ENCODE results near the gene GJC2. TPM values are rescaled to one million over a fixed set of nuclear protein-coding genes. Genes with fewer than 3 reads are reported as not detected.

Gene GJC2
- total and polyA plus RNA-seq, 2 donors (not counting 3 experiments of a cell fraction or from before 2014, with no cell fraction given) = 0.58 to 1.2 TPM

- intact Hi-C loops (cut with micrococcal nuclease) (no loop called here), dilution Hi-C loops (cut with MboI; ENCODE audit: extremely low pct_ligation_motif_present, low sequenced_read_pairs) (no loop called here)
- no peak within 1 kb of the TSS for H3K27ac ChIP-seq (ENCODE audit: insufficient read depth, low read depth, low read length)
- no peak within 1 kb of the TSS for H3K4me3 ChIP-seq (replicated peaks in 1 of 3; ENCODE audit: insufficient read depth in 1 of 3, low read depth in 1 of 3, low read length in 3 of 3)
- CTCF ChIA-PET = no interaction called here
- no peaks in the 10 kb centered on the region for H3K9me3 ChIP-seq (replicated peaks; ENCODE audit: control insufficient read depth, insufficient read depth, low read length)
- no peak within 1 kb of the TSS for H3K9ac ChIP-seq (replicated peaks; ENCODE audit: extremely low read depth, insufficient read depth, low read length)
- H3K4me2 ChIP-seq (ENCODE audit: insufficient read depth, low read length) = no peak within 1 kb of the TSS
- H3K4me1 ChIP-seq (ENCODE audit: control insufficient read depth, extremely low read depth, insufficient read depth, low read length) = no peaks in the 10 kb centered on the region
- TF ChIP-seq EZH2 (IDR thresholded peaks at IDR 0.05; ENCODE audit: borderline replicate concordance, low read depth, low read length, severe bottlenecking) (no peak), POLR2AphosphoS5 (IDR thresholded peaks at IDR 0.05; ENCODE audit: insufficient read depth, low read depth, low read length) (no peak), POLR2A (IDR thresholded peaks at IDR 0.05; ENCODE audit: low read depth, low read length) (no peak), GATA2 (IDR thresholded peaks at IDR 0.05; ENCODE audit: insufficient read depth, insufficient read length, low read depth, low read length) (no peak), MYC (IDR thresholded peaks at IDR 0.05; ENCODE audit: low read depth, low read length) (no peak), MAX (IDR thresholded peaks at IDR 0.05; ENCODE audit: insufficient read depth, insufficient read length) (no peak), CTCF (IDR thresholded peaks at IDR 0.05; ENCODE audit: extremely low read depth in 1 of 2, insufficient read depth in 1 of 2, low read depth in 1 of 2, low read length in 2 of 2) (no peak), FOS (IDR thresholded peaks at IDR 0.05; ENCODE audit: borderline replicate concordance, insufficient read depth, low read length) (no peak), JUN (IDR thresholded peaks at IDR 0.05; ENCODE audit: borderline replicate concordance, insufficient read depth, insufficient read length, low read depth) (no peak)
- POLR2A ChIA-PET = no interaction called here
- no peak for DNase-seq (ENCODE audit: low read depth, low spot score)
- H3K9me1 ChIP-seq (replicated peaks; ENCODE audit: control insufficient read depth, extremely low read depth, insufficient read depth, low read length) = no peaks in the 10 kb centered on the region
- H3K79me2 ChIP-seq (ENCODE audit: control insufficient read depth, insufficient read depth, low read length) = no peaks in the 10 kb centered on the region
- peaks cover 4 to 14% of the 10 kb centered on the region in 2 experiments for H3K27me3 ChIP-seq (ENCODE audit: control insufficient read depth in 2 of 2, insufficient read depth in 2 of 2, low read length in 2 of 2)
- BruUV-seq (replicated peaks) = no TSS peak
- FAIRE-seq = no peak
- no peaks in the 10 kb centered on the region for H3K36me3 ChIP-seq (ENCODE audit: control insufficient read depth in 2 of 2, extremely low read depth in 1 of 2, insufficient read depth in 2 of 2, low read length in 2 of 2)
- H4K20me1 ChIP-seq (replicated peaks; ENCODE audit: control insufficient read depth, extremely low read depth, insufficient read depth, low read length) = no peaks in the 10 kb centered on the region
- no peak within 1 kb of the TSS for H2AFZ ChIP-seq (ENCODE audit: low read depth, low read length)
Measured at GRCh38 chr1:228207851-228208821, 58.4 kb downstream of the GJC2 start, which contains the start of gene OBSCN. Gene OBSCN (plus strand): TSS chr1:228208044. CDS start chr1:228211784, 3,740 bp downstream.

Measured in endothelial cell of umbilical vein (primary cell).